ENCODE measurements around the gene FUCA1.

GRCh38 chr1:23889074-23889473 lies 21.0 kb upstream of the FUCA1 start:
- TF ChIP-seq CTCF (IDR thresholded peaks at IDR 0.05 in 2 of 3, conservative IDR thresholded peaks at IDR 0.05 in 1 of 3; ENCODE audit: control insufficient read depth in 2 of 3, extremely low read depth in 1 of 3, insufficient read depth in 1 of 3, low read depth in 3 of 3, low read length in 3 of 3) (no peak), CEBPB (IDR thresholded peaks at IDR 0.05; ENCODE audit: borderline replicate concordance in 1 of 2, low read depth in 2 of 2, low read length in 2 of 2) (no peak), NR2C2 (IDR thresholded peaks at IDR 0.05; ENCODE audit: borderline replicate concordance, control insufficient read depth, insufficient read length, low read depth) (no peak), JUNB (IDR thresholded peaks at IDR 0.05) (no peak), ZBTB40 (IDR thresholded peaks at IDR 0.05; ENCODE audit: borderline replicate concordance) (no peak), EZH2 (IDR thresholded peaks at IDR 0.05; ENCODE audit: borderline replicate concordance, control insufficient read depth, low read depth, low read length) (no peak)
